IPS-20b (cell line): ENCODE measurements around the gene INPP5A.

Source experiments
- H3K27ac ChIP-seq: one replicate; pipeline ENCODE4 v1.5.1; 2013; ENCODE audit warnings: low read length
- H3K27me3 ChIP-seq: 2 replicates; pipeline ENCODE4 v1.6.1; 2013; ENCODE audit warnings: mild to moderate bottlenecking, low read length, inconsistent platforms; ENCODE audit not compliant: insufficient read depth
- H3K36me3 ChIP-seq: 2 replicates; pipeline ENCODE4 v1.6.1; 2013; ENCODE audit warnings: low read depth, mild to moderate bottlenecking, inconsistent platforms, low read length, moderate library complexity; ENCODE audit not compliant: insufficient read depth
- H3K4me1 ChIP-seq: 2 replicates; pipeline ENCODE4 v1.6.1; 2013; ENCODE audit warnings: mild to moderate bottlenecking, control low read depth, inconsistent platforms, low read length, moderate library complexity; ENCODE audit not compliant: insufficient read depth
- H3K4me3 ChIP-seq: 2 replicates; pipeline ENCODE4 v1.5.1; 2013; ENCODE audit warnings: mild to moderate bottlenecking, low read length, inconsistent platforms
- H3K9ac ChIP-seq: 2 replicates; pipeline ENCODE4 v1.6.1; 2013; ENCODE audit warnings: low read depth, mild to moderate bottlenecking, inconsistent platforms, low read length, moderate library complexity
- H3K9me3 ChIP-seq: 2 replicates; pipeline ENCODE4 v1.6.1; 2013; ENCODE audit warnings: mild to moderate bottlenecking, low read depth, low read length, inconsistent platforms; ENCODE audit not compliant: insufficient read depth

INPP5A gene

GRCh38 chr10:132802694-132803320 is 265.2 kb downstream of the INPP5A start:
- Histone ChIP-seq H3K9ac (no peak overlapping the region), H3K9me3 (no peaks in the 10 kb centered on the region), H3K4me3 (no peak overlapping the region), H3K27ac (no peak overlapping the region), H3K4me1 (no peaks in the 10 kb centered on the region), H3K36me3 (no peaks in the 10 kb centered on the region), H3K27me3 (no peaks in the 10 kb centered on the region)

- H3K36me3 ChIP-seq = no peaks in the 10 kb centered on the region
- H3K27me3 ChIP-seq = no peaks in the 10 kb centered on the region
- H3K9ac ChIP-seq = no peak overlapping the region
- no peaks in the 10 kb centered on the region for H3K4me1 ChIP-seq
- H3K27ac ChIP-seq = no peak overlapping the region
- no peak overlapping the region for H3K4me3 ChIP-seq
- no peaks in the 10 kb centered on the region for H3K9me3 ChIP-seq
Observed at GRCh38 chr10:132803416-132804210, 266.0 kb downstream of the INPP5A start.

GRCh38 chr10:132804287-132804686 is 266.7 kb downstream of the INPP5A start:
- Histone ChIP-seq H3K27ac (no peak overlapping the region), H3K9me3 (no peaks in the 10 kb centered on the region), H3K4me3 (no peak overlapping the region), H3K9ac (no peak overlapping the region), H3K36me3 (no peaks in the 10 kb centered on the region), H3K4me1 (no peaks in the 10 kb centered on the region), H3K27me3 (no peaks in the 10 kb centered on the region)

GRCh38 chr10:132804785-132805426 is 267.3 kb downstream of the INPP5A start:
- H3K4me3 ChIP-seq = no peak overlapping the region
- H3K9ac ChIP-seq = no peak overlapping the region
- H3K27ac ChIP-seq = no peak overlapping the region
- no peaks in the 10 kb centered on the region for H3K9me3 ChIP-seq
- no peaks in the 10 kb centered on the region for H3K27me3 ChIP-seq
- H3K36me3 ChIP-seq = no peaks in the 10 kb centered on the region
- H3K4me1 ChIP-seq = no peaks in the 10 kb centered on the region

GRCh38 chr10:132805599-132805998 is 268.0 kb downstream of the INPP5A start:
- no peak overlapping the region for H3K9ac ChIP-seq
- no peak overlapping the region for H3K27ac ChIP-seq
- H3K27me3 ChIP-seq = no peaks in the 10 kb centered on the region
- no peaks in the 10 kb centered on the region for H3K9me3 ChIP-seq
- H3K36me3 ChIP-seq = no peaks in the 10 kb centered on the region
- H3K4me1 ChIP-seq = no peaks in the 10 kb centered on the region
- H3K4me3 ChIP-seq = no peak overlapping the region

- Histone ChIP-seq H3K27ac (no peak overlapping the region), H3K9ac (no peak overlapping the region), H3K27me3 (no peaks in the 10 kb centered on the region), H3K9me3 (no peaks in the 10 kb centered on the region), H3K4me1 (no peaks in the 10 kb centered on the region), H3K36me3 (no peaks in the 10 kb centered on the region), H3K4me3 (no peak overlapping the region)
Observed at GRCh38 chr10:132806110-132806509, 268.5 kb downstream of the INPP5A start.

- no peaks in the 10 kb centered on the region for H3K27me3 ChIP-seq
- no peak overlapping the region for H3K4me3 ChIP-seq
Observed at GRCh38 chr10:132806561-132807003, 269.0 kb downstream of the INPP5A start.

GRCh38 chr10:132807621-132808049 is 270.0 kb downstream of the INPP5A start:
- Histone ChIP-seq H3K36me3 (no peaks in the 10 kb centered on the region), H3K27ac (no peak overlapping the region), H3K27me3 (no peaks in the 10 kb centered on the region), H3K4me3 (no peak overlapping the region), H3K9me3 (no peaks in the 10 kb centered on the region), H3K4me1 (no peaks in the 10 kb centered on the region), H3K9ac (no peak overlapping the region)

More at GRCh38 chr10:132806561-132807003, 269.0 kb downstream of the INPP5A start:
- no peak overlapping the region for H3K27ac ChIP-seq
- no peaks in the 10 kb centered on the region for H3K9me3 ChIP-seq
- H3K4me1 ChIP-seq = no peaks in the 10 kb centered on the region
- H3K9ac ChIP-seq = no peak overlapping the region
- no peaks in the 10 kb centered on the region for H3K36me3 ChIP-seq

GRCh38 chr10:132808383-132809231 is 271.0 kb downstream of the INPP5A start:
- no peaks in the 10 kb centered on the region for H3K9me3 ChIP-seq
- H3K4me3 ChIP-seq = no peak overlapping the region
- no peak overlapping the region for H3K27ac ChIP-seq
- no peaks in the 10 kb centered on the region for H3K27me3 ChIP-seq
- no peaks in the 10 kb centered on the region for H3K36me3 ChIP-seq
- no peaks in the 10 kb centered on the region for H3K4me1 ChIP-seq
- no peak overlapping the region for H3K9ac ChIP-seq

GRCh38 chr10:132809232-132810140 is 271.9 kb downstream of the INPP5A start:
- no peak overlapping the region for H3K27ac ChIP-seq

More at GRCh38 chr10:132809232-132810140, 271.9 kb downstream of the INPP5A start:
- Histone ChIP-seq H3K36me3 (no peaks in the 10 kb centered on the region), H3K9me3 (no peaks in the 10 kb centered on the region), H3K9ac (no peak overlapping the region), H3K4me3 (no peak overlapping the region), H3K27me3 (no peaks in the 10 kb centered on the region), H3K4me1 (no peaks in the 10 kb centered on the region)
